MM.1S (cell line): ENCODE data around the gene WWC2.

Experiments used
- DNase-seq: peaks from one replicate; pipeline ENCODE4 v3.0.0-alpha.2; 2015
- H2AFZ ChIP-seq: fragments of 300-600 bp; sonication (generic); 2 replicates; pipeline ENCODE4 v1.6.0; 2016; ENCODE audit warnings: antibody characterized with exemption, low read length
- H3F3A ChIP-seq: fragments of 300-600 bp; sonication (generic); 2 replicates; pipeline ENCODE4 v1.6.1; 2016; ENCODE audit warnings: mild to moderate bottlenecking, antibody characterized with exemption, low read length, moderate library complexity, mixed read lengths; ENCODE audit not compliant: insufficient read depth
- H3K27ac ChIP-seq: fragments of 300-600 bp; sonication (generic); 2 replicates; pipeline ENCODE4 v1.5.1; 2016; ENCODE audit warnings: mild to moderate bottlenecking, low read length
- H3K27me3 ChIP-seq: fragments of 300-600 bp; sonication (generic); replicated peaks from 2 replicates; pipeline ENCODE4 v1.6.0; 2016; ENCODE audit warnings: low read length; ENCODE audit not compliant: insufficient read depth
- H3K36me3 ChIP-seq: fragments of 300-600 bp; sonication (generic); replicated peaks from 2 replicates; pipeline ENCODE4 v1.6.1; 2016; ENCODE audit warnings: mild to moderate bottlenecking, low read length, mixed read lengths; ENCODE audit not compliant: insufficient read depth
- H3K4me1 ChIP-seq: fragments of 300-600 bp; sonication (generic); 2 replicates; pipeline ENCODE4 v1.6.1; 2016; ENCODE audit warnings: low read length, mixed read lengths
- H3K4me2 ChIP-seq: fragments of 300-600 bp; sonication (generic); 2 replicates; pipeline ENCODE4 v1.6.0; 2016; ENCODE audit warnings: low read depth, low read length
- H3K4me3 ChIP-seq: fragments of 300-600 bp; sonication (generic); 2 replicates; pipeline ENCODE4 v1.5.1; 2016; ENCODE audit warnings: low read length, mixed read lengths
- H3K79me2 ChIP-seq: fragments of 300-600 bp; sonication (generic); 2 replicates; pipeline ENCODE4 v1.6.1; 2016; ENCODE audit warnings: mixed run types, low read length, mixed read lengths
- H3K9ac ChIP-seq: fragments of 300-600 bp; sonication (generic); 2 replicates; pipeline ENCODE4 v1.6.1; 2016; ENCODE audit warnings: low read length, mixed read lengths
- H3K9me2 ChIP-seq: fragments of 300-600 bp; sonication (generic); replicated peaks from 2 replicates; pipeline ENCODE4 v1.6.1; 2016; ENCODE audit warnings: mild to moderate bottlenecking, low read length, mixed read lengths; ENCODE audit not compliant: insufficient read depth
- H3K9me3 ChIP-seq: fragments of 300-600 bp; sonication (generic); replicated peaks from 2 replicates; pipeline ENCODE4 v1.6.1; 2016; ENCODE audit warnings: mild to moderate bottlenecking, low read length, mixed read lengths; ENCODE audit not compliant: insufficient read depth
- H4K20me1 ChIP-seq: fragments of 300-600 bp; sonication (generic); 2 replicates; pipeline ENCODE4 v1.6.1; 2016; ENCODE audit warnings: mild to moderate bottlenecking, low read length, moderate library complexity, mixed read lengths; ENCODE audit not compliant: insufficient read depth
- CTCF ChIP-seq: fragments of 300-600 bp; sonication (generic); IDR thresholded peaks from 2 replicates; pipeline ENCODE4 v1.5.1; 2016; ENCODE audit warnings: antibody characterized with exemption, low read length, mixed read lengths
- EZH2 ChIP-seq: fragments of 300-600 bp; sonication (generic); optimal IDR thresholded peaks from 2 replicates; pipeline ENCODE3; 2017; ENCODE audit warnings: low read depth, mild to moderate bottlenecking, antibody characterized with exemption, low read length, mixed read lengths
- EZH2phosphoT487 ChIP-seq: fragments of 300-600 bp; sonication (generic); IDR thresholded peaks from 2 replicates; pipeline ENCODE4 v1.6.1; 2018; ENCODE audit warnings: antibody characterized with exemption, low read length

WWC2 gene

GRCh38 chr4:183356173-183356830 is 257.2 kb downstream of the WWC2 start:
- Histone ChIP-seq H4K20me1 (no peaks in the 10 kb centered on the region), H2AFZ (no peak overlapping the region), H3K4me1 (no peaks in the 10 kb centered on the region), H3K9me3 (no peaks in the 10 kb centered on the region), H3K9me2 (no peaks in the 10 kb centered on the region), H3K27ac (no peak overlapping the region), H3K4me3 (no peak overlapping the region), H3K36me3 (no peaks in the 10 kb centered on the region), H3K79me2 (no peaks in the 10 kb centered on the region), H3F3A (no peaks in the 10 kb centered on the region), H3K9ac (no peak overlapping the region), H3K4me2 (no peak overlapping the region), H3K27me3 (no peaks in the 10 kb centered on the region)
- no peak for TF ChIP-seq EZH2
- TF ChIP-seq CTCF = no peak
- no peak for TF ChIP-seq EZH2phosphoT487
- no peak for DNase-seq

GRCh38 chr4:183356931-183357675 is 258.0 kb downstream of the WWC2 start:
- Histone ChIP-seq H3K27me3 (no peaks in the 10 kb centered on the region), H4K20me1 (no peaks in the 10 kb centered on the region), H3K4me2 (no peak overlapping the region), H3K27ac (no peak overlapping the region), H3F3A (no peaks in the 10 kb centered on the region), H3K79me2 (no peaks in the 10 kb centered on the region), H3K4me3 (no peak overlapping the region), H3K9ac (no peak overlapping the region), H2AFZ (no peak overlapping the region), H3K36me3 (no peaks in the 10 kb centered on the region), H3K9me3 (no peaks in the 10 kb centered on the region), H3K4me1 (no peaks in the 10 kb centered on the region), H3K9me2 (no peaks in the 10 kb centered on the region)
- DNase-seq = no peak
- TF ChIP-seq EZH2phosphoT487 (no peak), CTCF (no peak), EZH2 (no peak)

GRCh38 chr4:183358215-183358755 is 259.2 kb downstream of the WWC2 start:
- H3F3A ChIP-seq = no peaks in the 10 kb centered on the region
- no peaks in the 10 kb centered on the region for H3K9me3 ChIP-seq
- no peak overlapping the region for H3K27ac ChIP-seq
- H3K36me3 ChIP-seq = no peaks in the 10 kb centered on the region
- no peak overlapping the region for H2AFZ ChIP-seq
- no peak for DNase-seq
- no peaks in the 10 kb centered on the region for H3K79me2 ChIP-seq
- no peak overlapping the region for H3K4me2 ChIP-seq
- TF ChIP-seq CTCF (no peak), EZH2phosphoT487 (no peak), EZH2 (no peak)
- no peak overlapping the region for H3K4me3 ChIP-seq
- no peaks in the 10 kb centered on the region for H3K9me2 ChIP-seq
- no peaks in the 10 kb centered on the region for H3K27me3 ChIP-seq
- no peak overlapping the region for H3K9ac ChIP-seq
- no peaks in the 10 kb centered on the region for H4K20me1 ChIP-seq
- no peaks in the 10 kb centered on the region for H3K4me1 ChIP-seq
